Osteocyte (in vitro differentiated cells): ENCODE measurements around the gene CSKMT. TPM values are rescaled to one million over a fixed set of nuclear protein-coding genes. Genes with fewer than 3 reads are reported as not detected.
"Not testable (repeated sequence)": the region's sequence is repeated elsewhere in the genome, so short reads cannot be mapped to it uniquely, and the experiment has no call there.

Experiments
- DNase-seq: peaks from one replicate; pipeline ENCODE4 v3.0.0; 2021; ENCODE audit warnings: mixed read lengths; ENCODE audit not compliant: unreplicated experiment; ENCODE audit errors: extremely low spot score
- H3K27ac Mint-ChIP-seq: one replicate; pipeline ENCODE4 v1.8.0; 2021; ENCODE audit warnings: mild to moderate bottlenecking, mixed read lengths; ENCODE audit not compliant: unreplicated experiment
- H3K27me3 Mint-ChIP-seq: one replicate; pipeline ENCODE4 v1.8.0; 2021; ENCODE audit warnings: mixed read lengths; ENCODE audit not compliant: unreplicated experiment
- H3K36me3 Mint-ChIP-seq: one replicate; pipeline ENCODE4 v1.8.0; 2021; ENCODE audit warnings: mixed read lengths; ENCODE audit not compliant: unreplicated experiment
- H3K4me1 Mint-ChIP-seq: one replicate; pipeline ENCODE4 v1.8.0; 2021; ENCODE audit warnings: mixed read lengths; ENCODE audit not compliant: unreplicated experiment
- H3K4me3 Mint-ChIP-seq: one replicate; pipeline ENCODE4 v1.8.0; 2021; ENCODE audit warnings: mild to moderate bottlenecking, moderate library complexity, mixed read lengths; ENCODE audit not compliant: unreplicated experiment
- H3K9me3 Mint-ChIP-seq: one replicate; pipeline ENCODE4 v1.8.0; 2021; ENCODE audit warnings: mixed read lengths; ENCODE audit not compliant: unreplicated experiment
- CTCF ChIP-seq: fragments of 200-600 bp; sonication (generic); IDR thresholded peaks from 2 replicates; pipeline ENCODE4 v1.5.0; 2021; ENCODE audit warnings: antibody characterized with exemption, mild to moderate bottlenecking, moderate library complexity
- total RNA-seq: library from RNA; stranded (reverse); gene quantifications from 2 replicates; pipeline ENCODE4 v1.2.1, GENCODE V29; 2021

The CSKMT gene
- total RNA-seq, 1 donor from 2014 or later = 27.3 TPM

GRCh38 chr11:62667460-62667859, 2.3 kb downstream of the CSKMT start:
- H3K27me3 Mint-ChIP-seq = no peaks in the 10 kb centered on the region
- peaks cover 11% of the 10 kb centered on the region for H3K36me3 Mint-ChIP-seq
- H3K4me1 Mint-ChIP-seq = peaks cover 46% of the 10 kb centered on the region
- H3K27ac Mint-ChIP-seq = peak overlapping the region; percentile 96
- H3K4me3 Mint-ChIP-seq = peak overlapping the region; percentile 91
- H3K9me3 Mint-ChIP-seq = no peaks in the 10 kb centered on the region
- DNase-seq = no peak
- no peak for TF ChIP-seq CTCF

GRCh38 chr11:62669420-62670161, 4.5 kb downstream of the CSKMT start:
- Mint-ChIP-seq H3K27me3 (no peaks in the 10 kb centered on the region), H3K4me1 (peaks cover 52% of the 10 kb centered on the region), H3K36me3 (peaks cover 4% of the 10 kb centered on the region), H3K9me3 (no peaks in the 10 kb centered on the region), H3K4me3 (peak overlapping the region; percentile 95), H3K27ac (peak overlapping the region; percentile 94)
- no peak for DNase-seq
- TF ChIP-seq CTCF = no peak

GRCh38 chr11:62671236-62671607, 6.1 kb downstream of the CSKMT start:
- no peaks in the 10 kb centered on the region for H3K9me3 Mint-ChIP-seq
- TF ChIP-seq CTCF = no peak
- H3K27ac Mint-ChIP-seq = peak overlapping the region; percentile 94
- peaks cover 47% of the 10 kb centered on the region for H3K4me1 Mint-ChIP-seq
- peaks cover 11% of the 10 kb centered on the region for H3K36me3 Mint-ChIP-seq
- H3K4me3 Mint-ChIP-seq = peak overlapping the region; percentile 95
- DNase-seq = no peak
- no peaks in the 10 kb centered on the region for H3K27me3 Mint-ChIP-seq

GRCh38 chr11:62671608-62672389, 6.7 kb downstream of the CSKMT start, which contains the start of the genes LBHD1 and UQCC3:
TSS of gene LBHD1 (minus strand) at chr11:62672267. CDS start at chr11:62670031, 2,236 bp downstream.
TSS of gene UQCC3 (plus strand) at chr11:62671673. CDS start at chr11:62671746, 73 bp downstream.
- peak; percentile 89 for DNase-seq
- Mint-ChIP-seq H3K27me3 (no peaks in the 10 kb centered on the region), H3K4me1 (peaks cover 44% of the 10 kb centered on the region), H3K36me3 (peaks cover 15% of the 10 kb centered on the region), H3K4me3 (peak within 1 kb of the TSS; percentile 95), H3K9me3 (no peaks in the 10 kb centered on the region), H3K27ac (peak within 1 kb of the TSS; percentile 94)
- no peak for TF ChIP-seq CTCF

- Mint-ChIP-seq H3K9me3 (no peaks in the 10 kb centered on the region), H3K36me3 (peaks cover 24% of the 10 kb centered on the region), H3K4me3 (peak overlapping the region; percentile 95), H3K4me1 (peaks cover 50% of the 10 kb centered on the region), H3K27me3 (no peaks in the 10 kb centered on the region), H3K27ac (peak overlapping the region; percentile 94)
- no peak for TF ChIP-seq CTCF
- no peak for DNase-seq
These were observed 8.0 kb downstream of the CSKMT start for GRCh38 chr11:62673196-62673525.

- not testable (repeated sequence) for H3K4me3 Mint-ChIP-seq, DNase-seq, H3K27me3 Mint-ChIP-seq, H3K9me3 Mint-ChIP-seq, H3K27ac Mint-ChIP-seq
- peaks cover 54% of the 10 kb centered on the region for H3K4me1 Mint-ChIP-seq
- H3K36me3 Mint-ChIP-seq = peaks cover 22% of the 10 kb centered on the region
These were observed 10.3 kb downstream of the CSKMT start for GRCh38 chr11:62675415-62675814.
